IPS DF 4.7 (cell line): Measurements from ENCODE around the gene ETFDH.
"Not testable (repeated sequence)": the region's sequence is repeated elsewhere in the genome, so short reads cannot be mapped to it uniquely, and the experiment has no call there.

Source experiments
- DNase-seq: peaks from one replicate; pipeline ENCODE4 v3.0.0-alpha.2; 2013; ENCODE audit warnings: low spot score; ENCODE audit errors: extremely low read depth

ETFDH gene

GRCh38 chr4:158754385-158755180 lies 82.5 kb downstream of the ETFDH start:
- no peak for DNase-seq

DNA sequence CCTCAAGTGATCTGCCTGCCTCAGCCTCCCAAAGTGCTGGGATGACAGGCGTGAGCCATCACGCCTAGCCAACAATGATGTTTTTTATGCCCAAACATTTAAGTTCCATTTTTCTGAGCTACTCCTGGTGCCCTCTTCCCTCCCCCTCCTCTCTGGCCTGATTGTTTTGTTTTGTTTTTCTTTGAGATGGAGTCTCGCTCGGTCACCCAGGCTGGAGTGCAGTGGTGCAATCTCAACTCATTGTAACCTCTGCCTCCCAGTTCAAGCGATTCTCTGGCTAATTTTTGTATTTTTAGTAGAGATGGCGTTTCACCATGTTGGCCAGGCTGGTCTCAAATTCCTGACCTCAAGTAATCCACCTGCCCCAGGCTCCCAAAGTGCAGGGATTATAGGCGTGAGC lies 83.7 kb downstream of the ETFDH start:
- DNase-seq, result not testable (repeated sequence)

DNA sequence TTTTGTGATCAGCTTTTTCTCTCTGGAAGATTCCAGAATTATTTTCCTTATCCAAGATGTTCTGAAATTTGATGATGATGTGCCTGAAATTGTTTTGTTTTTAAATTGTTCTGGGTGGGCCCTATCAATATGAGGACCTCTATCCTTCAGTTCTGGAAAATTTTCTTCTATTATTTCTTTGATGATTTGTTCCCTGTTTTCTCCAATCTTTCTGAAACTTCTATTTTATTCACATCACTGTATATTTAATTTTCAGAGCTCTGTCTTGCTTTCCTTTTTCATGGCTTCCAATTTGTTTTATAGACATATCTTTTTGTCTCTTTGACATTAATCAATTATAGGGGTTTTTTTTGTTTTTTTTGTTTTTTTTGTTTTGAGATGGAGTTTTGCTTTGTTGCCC lies 84.5 kb downstream of the ETFDH start:
- DNase-seq, result no peak

DNA sequence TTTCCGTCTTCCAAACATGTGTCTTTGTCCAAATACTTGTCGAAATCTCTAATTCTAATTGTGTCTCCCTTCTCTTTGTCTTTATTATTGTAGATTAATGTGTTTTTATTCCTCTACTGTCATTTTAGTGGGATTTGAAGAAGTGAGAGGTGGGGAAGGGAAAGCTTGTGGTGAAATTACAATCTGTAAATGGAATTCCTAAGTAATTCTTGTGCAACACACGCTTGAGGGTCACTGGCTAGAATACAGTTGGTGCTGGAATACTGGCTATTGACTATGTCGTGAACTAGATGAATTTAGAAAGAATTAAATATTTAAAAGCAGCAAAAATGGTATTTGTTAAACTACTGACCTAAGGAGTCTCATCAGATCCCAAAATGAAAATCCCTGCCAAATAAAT lies 86.0 kb downstream of the ETFDH start:
- DNase-seq, result no peak

- DNase-seq, result no peak
These were observed 86.6 kb downstream of the ETFDH start for GRCh38 chr4:158758703-158759102.
